Mesendoderm (in vitro differentiated cells): ENCODE results near the gene CALML3.

ENCODE experiments used
- DNase-seq: peaks from one replicate; pipeline ENCODE4 v3.0.0; 2013
- H2AK5ac ChIP-seq: 2 replicates; pipeline ENCODE4 v1.6.1; 2013; ENCODE audit warnings: low read length, inconsistent platforms
- H2BK120ac ChIP-seq: 2 replicates; pipeline ENCODE4 v1.6.1; 2013; ENCODE audit warnings: low read depth, mild to moderate bottlenecking, low read length, moderate library complexity, mixed read lengths
- H2BK15ac ChIP-seq: replicated peaks from 2 replicates; pipeline ENCODE4 v1.6.1; 2013; ENCODE audit warnings: low read depth, mild to moderate bottlenecking, moderate library complexity
- H2BK5ac ChIP-seq: 2 replicates; pipeline ENCODE4 v1.6.1; 2013; ENCODE audit warnings: low read length, inconsistent platforms
- H3K18ac ChIP-seq: 2 replicates; pipeline ENCODE4 v1.6.1; 2013; ENCODE audit warnings: mild to moderate bottlenecking, low read length, mixed read lengths
- H3K23ac ChIP-seq: one replicate; pipeline ENCODE4 v1.6.1; 2013; ENCODE audit warnings: low read length
- H3K27ac ChIP-seq: 2 replicates; pipeline ENCODE4 v1.5.1; 2013; ENCODE audit warnings: low read depth, mild to moderate bottlenecking, inconsistent platforms, low read length, moderate library complexity
- H3K27me3 ChIP-seq: 2 replicates; pipeline ENCODE4 v1.6.1; 2013; ENCODE audit warnings: low read length, control low read depth, mild to moderate bottlenecking, inconsistent platforms; ENCODE audit not compliant: insufficient read depth, poor library complexity
- H3K36me3 ChIP-seq: 2 replicates; pipeline ENCODE4 v1.6.1; 2013; ENCODE audit warnings: low read length, inconsistent platforms; ENCODE audit not compliant: control insufficient read depth, insufficient read depth
- H3K4ac ChIP-seq: one replicate; pipeline ENCODE4 v1.6.1; 2013; ENCODE audit warnings: low read depth, mild to moderate bottlenecking, low read length, moderate library complexity
- H3K4me1 ChIP-seq: 2 replicates; pipeline ENCODE4 v1.6.1; 2013; ENCODE audit warnings: low read depth, low read length, inconsistent platforms; ENCODE audit not compliant: control insufficient read depth
- H3K4me2 ChIP-seq: 2 replicates; pipeline ENCODE4 v1.6.1; 2013; ENCODE audit warnings: low read length
- H3K4me3 ChIP-seq: 2 replicates; pipeline ENCODE4 v1.5.1; 2013; ENCODE audit warnings: mild to moderate bottlenecking, low read length
- H3K56ac ChIP-seq: one replicate; pipeline ENCODE4 v1.6.1; 2013; ENCODE audit warnings: low read length
- H3K79me1 ChIP-seq: 2 replicates; pipeline ENCODE4 v1.6.1; 2013; ENCODE audit warnings: low read length, inconsistent platforms
- H3K79me2 ChIP-seq: 2 replicates; pipeline ENCODE4 v1.6.1; 2013; ENCODE audit warnings: mild to moderate bottlenecking, low read length; ENCODE audit not compliant: control insufficient read depth, insufficient read depth
- H3K9ac ChIP-seq: 2 replicates; pipeline ENCODE4 v1.6.1; 2013; ENCODE audit warnings: low read length, inconsistent platforms
- H4K5ac ChIP-seq: one replicate; pipeline ENCODE4 v1.6.1; 2013; ENCODE audit warnings: low read length
- H4K8ac ChIP-seq: one replicate; pipeline ENCODE4 v1.6.1; 2013; ENCODE audit warnings: low read depth, mild to moderate bottlenecking, control low read depth, low read length, moderate library complexity
- WGBS: extraction: QIAGEN DNeasy Blood & Tissue Kit; methylation state at CpG from one replicate; pipeline ENCODE4 v1.1.7; 2013; ENCODE audit warnings: low lambda C conversion rate, missing lambda C conversion rate; ENCODE audit not compliant: insufficient coverage; ENCODE audit errors: extremely low coverage; 5-methylcytosine and 5-hydroxymethylcytosine counted together

CALML3 gene

GRCh38 chr10:5563991-5564536, 39.3 kb downstream of the CALML3 start:
- Histone ChIP-seq H4K5ac (no peak overlapping the region), H3K9ac (no peak overlapping the region), H3K18ac (no peak overlapping the region), H3K23ac (no peak overlapping the region), H3K4me2 (no peak overlapping the region), H3K4me3 (no peak overlapping the region), H2BK15ac (no peak overlapping the region), H3K4ac (no peak overlapping the region), H3K79me1 (no peaks in the 10 kb centered on the region), H3K79me2 (no peaks in the 10 kb centered on the region), H3K4me1 (peaks cover 8% of the 10 kb centered on the region), H2BK120ac (no peak overlapping the region), H2AK5ac (no peak overlapping the region), H2BK5ac (no peak overlapping the region), H3K56ac (peak overlapping the region; percentile 8), H3K36me3 (no peaks in the 10 kb centered on the region), H3K27me3 (no peaks in the 10 kb centered on the region), H4K8ac (no peak overlapping the region), H3K27ac (no peak overlapping the region)
- no peak for DNase-seq
- no CpG with 5 or more reads among the region's 18 CpGs for WGBS

DNA sequence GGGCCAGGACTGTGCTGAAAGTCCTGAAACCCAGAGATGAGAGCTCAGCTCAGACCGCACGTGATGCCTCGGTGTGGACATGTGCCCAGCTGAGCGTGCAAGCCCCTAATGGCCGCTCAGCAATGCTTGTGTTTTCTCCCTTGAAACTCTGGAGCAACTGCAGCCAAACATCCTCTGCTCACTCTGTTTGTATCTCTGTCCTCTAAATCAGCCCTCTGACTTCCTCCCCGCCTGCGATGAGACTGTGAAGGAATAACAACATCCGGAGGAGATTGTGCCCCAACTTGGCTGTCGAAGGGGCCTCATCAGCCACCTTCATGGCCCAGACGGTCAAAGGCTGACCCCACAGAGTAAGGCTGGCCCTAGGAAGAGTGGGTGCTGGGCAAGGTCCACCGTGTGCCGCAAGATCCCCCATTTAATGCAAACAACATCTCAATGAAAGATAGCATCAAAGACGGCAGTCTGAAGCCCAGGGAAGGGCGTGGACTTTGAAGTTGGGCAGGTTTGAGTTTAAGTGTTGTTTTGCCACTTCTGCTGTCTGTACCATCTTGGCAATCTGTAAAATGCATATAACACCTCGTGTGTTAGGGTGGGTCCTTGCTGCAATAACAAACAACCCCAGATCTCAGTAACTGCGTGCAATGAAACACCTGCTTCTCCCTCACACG, 39.9 kb downstream of the CALML3 start:
- no peak overlapping the region for H2BK15ac ChIP-seq
- H3K23ac ChIP-seq: no peak overlapping the region
- no CpG with 5 or more reads among the region's 17 CpGs for WGBS
- no peaks in the 10 kb centered on the region for H3K27me3 ChIP-seq
- no peak overlapping the region for H3K4me3 ChIP-seq
- no peak overlapping the region for H3K9ac ChIP-seq
- no peaks in the 10 kb centered on the region for H3K79me2 ChIP-seq
- no peak overlapping the region for H4K8ac ChIP-seq
- H3K4me2 ChIP-seq: no peak overlapping the region
- no peak overlapping the region for H3K18ac ChIP-seq
- DNase-seq: no peak
- no peak overlapping the region for H2AK5ac ChIP-seq
- no peak overlapping the region for H3K4ac ChIP-seq
- no peaks in the 10 kb centered on the region for H3K36me3 ChIP-seq
- H3K79me1 ChIP-seq: no peaks in the 10 kb centered on the region
- H3K56ac ChIP-seq: peak overlapping the region; percentile 8
- H4K5ac ChIP-seq: no peak overlapping the region
- H3K4me1 ChIP-seq: peaks cover 8% of the 10 kb centered on the region
- no peak overlapping the region for H2BK5ac ChIP-seq
- no peak overlapping the region for H3K27ac ChIP-seq
- no peak overlapping the region for H2BK120ac ChIP-seq

- H3K4me3 ChIP-seq: no peak overlapping the region
- no peak for DNase-seq
- H4K8ac ChIP-seq: no peak overlapping the region
- H3K4me2 ChIP-seq: no peak overlapping the region
- no peak overlapping the region for H3K23ac ChIP-seq
- H2BK15ac ChIP-seq: no peak overlapping the region
- H3K27ac ChIP-seq: no peak overlapping the region
- no peaks in the 10 kb centered on the region for H3K79me2 ChIP-seq
- H3K4me1 ChIP-seq: peaks cover 6% of the 10 kb centered on the region
- H3K79me1 ChIP-seq: no peaks in the 10 kb centered on the region
- H2AK5ac ChIP-seq: no peak overlapping the region
- H3K18ac ChIP-seq: no peak overlapping the region
- WGBS: no CpG with 5 or more reads among the region's 8 CpGs
- no peak overlapping the region for H3K4ac ChIP-seq
- no peak overlapping the region for H2BK120ac ChIP-seq
- H3K56ac ChIP-seq: no peak overlapping the region
- no peak overlapping the region for H3K9ac ChIP-seq
- no peaks in the 10 kb centered on the region for H3K36me3 ChIP-seq
- H3K27me3 ChIP-seq: no peaks in the 10 kb centered on the region
- H4K5ac ChIP-seq: no peak overlapping the region
- H2BK5ac ChIP-seq: no peak overlapping the region
Observed at GRCh38 chr10:5565205-5565545, 40.4 kb downstream of the CALML3 start.

DNA sequence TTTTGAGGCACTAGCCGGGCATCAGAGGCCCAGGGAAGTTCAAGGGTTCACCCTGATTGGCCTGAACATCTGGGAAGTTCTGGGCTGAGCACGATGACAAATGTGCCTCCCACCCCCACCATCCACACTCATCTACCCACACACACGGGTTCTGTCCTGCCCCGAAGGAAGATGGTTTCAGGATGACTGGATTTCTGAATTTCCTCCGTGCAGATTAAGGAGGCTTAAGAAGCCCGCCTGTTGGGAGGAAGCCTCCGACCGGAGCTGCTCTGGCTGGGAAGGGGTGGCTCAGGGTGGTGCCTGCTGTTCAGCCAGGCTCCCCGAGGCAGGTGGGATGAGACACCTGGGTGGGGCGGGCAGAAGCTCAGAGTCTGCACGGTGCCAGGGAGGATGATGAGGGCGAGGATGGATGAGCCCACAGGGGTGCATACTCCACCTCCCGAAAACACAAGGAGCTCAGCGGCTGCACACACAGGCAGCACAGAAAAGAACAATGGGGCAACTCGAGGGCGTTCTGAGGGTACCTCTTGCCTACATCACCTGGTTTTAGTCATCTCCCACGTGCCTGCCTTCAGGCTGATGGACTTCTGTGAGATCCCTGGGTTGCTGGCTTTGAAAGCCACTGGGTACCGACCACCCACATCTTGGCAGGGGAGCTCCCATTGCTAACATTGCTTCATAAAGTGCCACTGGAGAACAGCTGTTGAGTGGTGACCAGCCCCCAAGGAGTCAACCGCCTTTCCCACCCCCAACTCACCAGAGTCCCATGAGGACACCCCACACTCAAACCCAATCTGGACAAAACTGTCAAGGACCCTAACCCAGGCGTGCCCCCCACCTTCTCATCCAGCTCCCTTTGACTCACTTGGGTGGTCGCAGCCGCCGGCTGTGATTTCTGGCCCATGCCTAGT, 41.2 kb downstream of the CALML3 start:
- Histone ChIP-seq H3K79me1 (no peaks in the 10 kb centered on the region), H4K5ac (no peak overlapping the region), H3K27me3 (no peaks in the 10 kb centered on the region), H3K4me3 (no peak overlapping the region), H3K79me2 (no peaks in the 10 kb centered on the region), H2AK5ac (no peak overlapping the region), H3K18ac (no peak overlapping the region), H2BK120ac (no peak overlapping the region), H3K27ac (no peak overlapping the region), H3K4me2 (no peak overlapping the region), H4K8ac (no peak overlapping the region), H3K36me3 (no peaks in the 10 kb centered on the region), H3K4me1 (no peaks in the 10 kb centered on the region), H3K4ac (no peak overlapping the region), H2BK15ac (no peak overlapping the region), H3K23ac (no peak overlapping the region), H3K9ac (no peak overlapping the region), H2BK5ac (no peak overlapping the region), H3K56ac (no peak overlapping the region)
- no peak for DNase-seq
- no CpG with 5 or more reads among the region's 23 CpGs for WGBS

DNA sequence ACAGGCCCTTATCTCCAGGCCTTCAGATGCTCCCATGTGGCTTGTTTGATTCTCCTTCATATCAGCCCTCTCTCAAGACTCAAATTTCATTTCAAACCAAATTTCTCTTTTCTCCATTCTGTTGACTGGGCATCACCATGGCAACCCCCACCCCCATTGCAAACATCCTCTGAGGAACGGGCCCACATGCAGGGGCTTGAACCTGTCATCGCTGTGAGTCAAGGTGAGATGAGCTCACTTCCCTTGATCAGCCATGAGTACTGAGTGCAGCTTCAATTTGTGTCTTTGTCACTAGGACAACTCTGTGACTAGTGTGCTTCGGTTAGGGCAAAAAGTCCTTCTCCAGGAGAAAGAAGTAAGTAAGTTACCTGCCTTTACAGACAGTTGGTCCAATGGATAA, 41.9 kb downstream of the CALML3 start:
- Histone ChIP-seq H2BK120ac (no peak overlapping the region), H4K5ac (no peak overlapping the region), H3K79me2 (no peaks in the 10 kb centered on the region), H2BK15ac (no peak overlapping the region), H4K8ac (no peak overlapping the region), H3K79me1 (no peaks in the 10 kb centered on the region), H3K4me1 (no peaks in the 10 kb centered on the region), H3K23ac (no peak overlapping the region), H3K4ac (no peak overlapping the region), H3K4me2 (no peak overlapping the region), H3K36me3 (no peaks in the 10 kb centered on the region), H3K56ac (no peak overlapping the region), H3K18ac (no peak overlapping the region), H3K9ac (no peak overlapping the region), H3K4me3 (no peak overlapping the region), H2BK5ac (no peak overlapping the region), H2AK5ac (no peak overlapping the region), H3K27me3 (no peaks in the 10 kb centered on the region), H3K27ac (no peak overlapping the region)
- peak; percentile 67 for DNase-seq
- WGBS: no CpG with 5 or more reads among the region's 3 CpGs
